ENCODE measurements around the gene KIAA1586. TPM values are rescaled to one million over a fixed set of nuclear protein-coding genes. Genes with fewer than 3 reads are reported as not detected.
"Not testable (repeated sequence)": the region's sequence is repeated elsewhere in the genome, so short reads cannot be mapped to it uniquely, and the experiment has no call there.

The KIAA1586 gene
- total RNA-seq, 2 experiments from 2014 or later: 15.0 to 17.9 TPM

- H3K36me3 Mint-ChIP-seq (ENCODE audit: low read depth): peaks cover 28% of the 10 kb centered on the region
- DNase-seq; H3K27ac Mint-ChIP-seq; POLR2A ChIA-PET; H3K4me3 Mint-ChIP-seq; CTCF ChIA-PET; H3K9me3 Mint-ChIP-seq (ENCODE audit: low read depth): not testable (repeated sequence)
- H3K27me3 Mint-ChIP-seq: peaks cover 13% of the 10 kb centered on the region
- H3K4me1 Mint-ChIP-seq: peaks cover 28% of the 10 kb centered on the region
- ATAC-seq: peak; percentile 41
- intact Hi-C loops (cut with DNase I, micrococcal nuclease): loop anchor here (2.0 to 5.0 kb wide), 2 partner anchors 175 to 270 kb away; partner anchors contain the start of genes PRIM2 (in 1 of the 2) and RAB23 (in 1 of the 2)
These were observed 728 bp downstream of the KIAA1586 start for GRCh38 chr6:57047257-57047585.

- DNase-seq; POLR2A ChIA-PET; H3K9me3 Mint-ChIP-seq (ENCODE audit: low read depth); CTCF ChIA-PET; ATAC-seq: not testable (repeated sequence)
- H3K4me3 Mint-ChIP-seq: peak overlapping the region; percentile 63
- peaks cover 28% of the 10 kb centered on the region for H3K4me1 Mint-ChIP-seq
- H3K36me3 Mint-ChIP-seq (ENCODE audit: low read depth): peaks cover 31% of the 10 kb centered on the region
- H3K27ac Mint-ChIP-seq: peak overlapping the region; percentile 47
- intact Hi-C loops (cut with DNase I, micrococcal nuclease): loop anchor here (2.0 to 5.0 kb wide), 4 partner anchors 93 to 269 kb away; partner anchors contain the start of genes BAG2 (in 1 of the 2), BEND6 (in 1 of the 2), PRIM2 (in 1 of the 2) and RAB23 (in 1 of the 2)
- H3K27me3 Mint-ChIP-seq: peaks cover 13% of the 10 kb centered on the region
These were observed 1.4 kb downstream of the KIAA1586 start for GRCh38 chr6:57047859-57048258.

- ChIA-PET CTCF (no interaction called here), POLR2A (no interaction called here)
- ATAC-seq: no peak
- Mint-ChIP-seq H3K36me3 (ENCODE audit: low read depth) (peaks cover 36% of the 10 kb centered on the region), H3K4me1 (peaks cover 28% of the 10 kb centered on the region), H3K4me3 (peak overlapping the region; percentile 63), H3K27ac (peak overlapping the region; percentile 40), H3K27me3 (peaks cover 9% of the 10 kb centered on the region), H3K9me3 (ENCODE audit: low read depth) (no peaks in the 10 kb centered on the region)
- intact Hi-C loops (cut with DNase I, micrococcal nuclease): loop anchor here (2.0 to 5.0 kb wide), 3 partner anchors 94 to 174 kb away; partner anchors contain the start of genes BAG2 (in 1 of the 2), BEND6 (in 1 of the 2) and RAB23 (in 1 of the 2)
- DNase-seq: no peak
These were observed 2.1 kb downstream of the KIAA1586 start for GRCh38 chr6:57048577-57048976.

GRCh38 chr6:57063847-57064246 lies 17.4 kb downstream of the KIAA1586 start:
- H3K27ac Mint-ChIP-seq: no peak overlapping the region

GRCh38 chr6:57064809-57065208 lies 18.3 kb downstream of the KIAA1586 start:
- H3K27me3 Mint-ChIP-seq: no peaks in the 10 kb centered on the region

More at GRCh38 chr6:57063847-57064246, 17.4 kb downstream of the KIAA1586 start:
- H3K9me3 Mint-ChIP-seq (ENCODE audit: low read depth): no peaks in the 10 kb centered on the region
- H3K4me3 Mint-ChIP-seq: no peak overlapping the region
- no peaks in the 10 kb centered on the region for H3K27me3 Mint-ChIP-seq
- no peak for ATAC-seq
- no peaks in the 10 kb centered on the region for H3K4me1 Mint-ChIP-seq
- ChIA-PET CTCF (no interaction called here), POLR2A (no interaction called here)
- H3K36me3 Mint-ChIP-seq (ENCODE audit: low read depth): peaks cover 35% of the 10 kb centered on the region
- intact Hi-C loops (cut with DNase I, micrococcal nuclease): no loop called here
- no peak for DNase-seq

GRCh38 chr6:57068061-57068460 lies 21.6 kb downstream of the KIAA1586 start:
- intact Hi-C loops (cut with DNase I, micrococcal nuclease): no loop called here
- H3K4me1 Mint-ChIP-seq: no peaks in the 10 kb centered on the region
- H3K27me3 Mint-ChIP-seq: no peaks in the 10 kb centered on the region
- POLR2A ChIA-PET: interaction anchor here (0.7 kb wide), 1 partner anchor 17 kb away, joined by 5 read pairs; no protein-coding TSS in a partner anchor
- no peaks in the 10 kb centered on the region for H3K9me3 Mint-ChIP-seq (ENCODE audit: low read depth)
- H3K36me3 Mint-ChIP-seq (ENCODE audit: low read depth): peaks cover 20% of the 10 kb centered on the region
- H3K27ac Mint-ChIP-seq: no peak overlapping the region
- no peak overlapping the region for H3K4me3 Mint-ChIP-seq
- no peak for ATAC-seq
- no peak for DNase-seq
- CTCF ChIA-PET: no interaction called here

More at GRCh38 chr6:57064809-57065208, 18.3 kb downstream of the KIAA1586 start:
- Mint-ChIP-seq H3K27ac (no peak overlapping the region), H3K36me3 (ENCODE audit: low read depth) (peaks cover 35% of the 10 kb centered on the region), H3K4me1 (no peaks in the 10 kb centered on the region), H3K9me3 (ENCODE audit: low read depth) (no peaks in the 10 kb centered on the region), H3K4me3 (no peak overlapping the region)
- intact Hi-C loops (cut with DNase I, micrococcal nuclease): no loop called here
- CTCF ChIA-PET: interaction anchor here (0.7 kb wide), 1 partner anchor 42 kb away, joined by 3 read pairs; no protein-coding TSS in a partner anchor
- DNase-seq (no peak), ATAC-seq (no peak)
- POLR2A ChIA-PET: no interaction called here

GRCh38 chr6:57069228-57069627 lies 22.7 kb downstream of the KIAA1586 start:
- intact Hi-C loops (cut with DNase I, micrococcal nuclease): no loop called here
- CTCF ChIA-PET: interaction anchor here (0.6 kb wide), 1 partner anchor 813 kb away, joined by 4 read pairs; no protein-coding TSS in a partner anchor
- H3K27ac Mint-ChIP-seq: no peak overlapping the region
- no peaks in the 10 kb centered on the region for H3K9me3 Mint-ChIP-seq (ENCODE audit: low read depth)
- POLR2A ChIA-PET: no interaction called here
- H3K27me3 Mint-ChIP-seq: no peaks in the 10 kb centered on the region
- H3K4me3 Mint-ChIP-seq: no peak overlapping the region
- peaks cover 25% of the 10 kb centered on the region for H3K36me3 Mint-ChIP-seq (ENCODE audit: low read depth)
- DNase-seq: no peak
- no peak for ATAC-seq
- no peaks in the 10 kb centered on the region for H3K4me1 Mint-ChIP-seq

GRCh38 chr6:57069920-57070331 lies 23.4 kb downstream of the KIAA1586 start:
- no peaks in the 10 kb centered on the region for H3K27me3 Mint-ChIP-seq
- DNase-seq: no peak
- CTCF ChIA-PET: interaction anchor here (0.6 kb wide), 2 partner anchors 89 to 813 kb away, joined by 3 to 4 read pairs; no protein-coding TSS in a partner anchor
- POLR2A ChIA-PET: no interaction called here
- no peak overlapping the region for H3K27ac Mint-ChIP-seq
- H3K4me3 Mint-ChIP-seq: no peak overlapping the region
- H3K9me3 Mint-ChIP-seq (ENCODE audit: low read depth): no peaks in the 10 kb centered on the region
- H3K4me1 Mint-ChIP-seq: no peaks in the 10 kb centered on the region
- intact Hi-C loops (cut with DNase I, micrococcal nuclease): no loop called here
- ATAC-seq: no peak
- peaks cover 24% of the 10 kb centered on the region for H3K36me3 Mint-ChIP-seq (ENCODE audit: low read depth)

- Mint-ChIP-seq H3K36me3 (ENCODE audit: low read depth) (peaks cover 15% of the 10 kb centered on the region), H3K27me3 (no peaks in the 10 kb centered on the region), H3K9me3 (ENCODE audit: low read depth) (no peaks in the 10 kb centered on the region), H3K4me3 (no peak overlapping the region), H3K27ac (no peak overlapping the region), H3K4me1 (no peaks in the 10 kb centered on the region)
- ChIA-PET CTCF (interaction anchor here (1.3 to 1.5 kb wide), 2 partner anchors 14 to 52 kb away, joined by 3 read pairs; no protein-coding TSS in a partner anchor), POLR2A (no interaction called here)
- ATAC-seq (no peak), DNase-seq (no peak)
- intact Hi-C loops (cut with DNase I, micrococcal nuclease): no loop called here
These were observed 25.6 kb downstream of the KIAA1586 start for GRCh38 chr6:57072108-57072507.

- Mint-ChIP-seq H3K4me1 (no peaks in the 10 kb centered on the region), H3K27me3 (no peaks in the 10 kb centered on the region), H3K36me3 (ENCODE audit: low read depth) (peaks cover 18% of the 10 kb centered on the region), H3K9me3 (ENCODE audit: low read depth) (no peaks in the 10 kb centered on the region), H3K27ac (no peak overlapping the region), H3K4me3 (no peak overlapping the region)
- POLR2A ChIA-PET: no interaction called here
- intact Hi-C loops (cut with DNase I, micrococcal nuclease): no loop called here
- ATAC-seq (no peak), DNase-seq (no peak)
- CTCF ChIA-PET: no interaction called here
These were observed 27.9 kb downstream of the KIAA1586 start for GRCh38 chr6:57074383-57074782.

- Mint-ChIP-seq H3K4me1 (no peaks in the 10 kb centered on the region), H3K9me3 (ENCODE audit: low read depth) (no peaks in the 10 kb centered on the region), H3K36me3 (ENCODE audit: low read depth) (peaks cover 16% of the 10 kb centered on the region), H3K27me3 (no peaks in the 10 kb centered on the region), H3K4me3 (no peak overlapping the region), H3K27ac (no peak overlapping the region)
- no peak for ATAC-seq
- ChIA-PET POLR2A (no interaction called here), CTCF (no interaction called here)
- DNase-seq: no peak
- intact Hi-C loops (cut with DNase I, micrococcal nuclease): no loop called here
These were observed 28.6 kb downstream of the KIAA1586 start for GRCh38 chr6:57075092-57075491.

GRCh38 chr6:57078531-57079207 lies 32.2 kb downstream of the KIAA1586 start:
- Mint-ChIP-seq H3K36me3 (ENCODE audit: low read depth) (peaks cover 20% of the 10 kb centered on the region), H3K9me3 (ENCODE audit: low read depth) (no peaks in the 10 kb centered on the region), H3K4me3 (no peak overlapping the region), H3K27ac (no peak overlapping the region), H3K27me3 (no peaks in the 10 kb centered on the region), H3K4me1 (no peaks in the 10 kb centered on the region)
- CTCF ChIA-PET: no interaction called here
- POLR2A ChIA-PET: no interaction called here
- ATAC-seq: no peak
- no peak for DNase-seq
- intact Hi-C loops (cut with DNase I, micrococcal nuclease): no loop called here

Data from activated CD4-positive, alpha-beta T cell treated with anti-CD3 and anti-CD28 coated beads for 36 hours (primary cell).